Right renal pelvis (tissue), 4 donors: Measurements from ENCODE around the gene KRTAP10-10. TPM values are rescaled to one million over a fixed set of nuclear protein-coding genes. Genes with fewer than 3 reads are reported as not detected.
"Not testable (repeated sequence)": the region's sequence is repeated elsewhere in the genome, so short reads cannot be mapped to it uniquely, and the experiment has no call there.

Experiments
- DNase-seq, 4 donors: peaks; one replicate each; pipeline ENCODE4 v3.0.0-alpha.2; 2013; ENCODE audit warnings: low read depth in 4 of 4, low spot score in 3 of 4, missing footprints in 1 of 4
- polyA plus RNA-seq, 4 donors: library from polyadenylated mRNA; unstranded; fragments of 120-200 nt; gene quantifications; one replicate each; pipeline ENCODE4 v1.2.1, GENCODE V29; 2013; ENCODE audit not compliant: insufficient read length in 4 of 4

KRTAP10-10 gene
- polyA plus RNA-seq = not detected

- DNase-seq = no peak
Observed at GRCh38 chr21:44637018-44637850, at the start of gene KRTAP10-10. Gene KRTAP10-10, plus strand, starts transcription at chr21:44637356. Its CDS starts 62 bp downstream, at chr21:44637418.

GRCh38 chr21:44589094-44589493 lies 48.1 kb upstream of the KRTAP10-10 start:
- DNase-seq = no peak

GRCh38 chr21:44589586-44590305 lies 47.4 kb upstream of the KRTAP10-10 start:
- no peak for DNase-seq

GRCh38 chr21:44590311-44590721 lies 46.8 kb upstream of the KRTAP10-10 start:
- DNase-seq = no peak

- not testable (repeated sequence) for DNase-seq
Observed at GRCh38 chr21:44590897-44591800, 46.0 kb upstream of the KRTAP10-10 start.

- not testable (repeated sequence) for DNase-seq
Observed at GRCh38 chr21:44591801-44592130, 45.4 kb upstream of the KRTAP10-10 start.

GRCh38 chr21:44592446-44593311 lies 44.5 kb upstream of the KRTAP10-10 start, which contains the start of gene KRTAP10-6:
Gene KRTAP10-6, minus strand, starts transcription at chr21:44592505. Its CDS starts 21 bp downstream, at chr21:44592484.
- no peak for DNase-seq

GRCh38 chr21:44593598-44594405 lies 43.4 kb upstream of the KRTAP10-10 start:
- DNase-seq = no peak

GRCh38 chr21:44594406-44594916 lies 42.7 kb upstream of the KRTAP10-10 start:
- no peak for DNase-seq

GRCh38 chr21:44595524-44595923 lies 41.6 kb upstream of the KRTAP10-10 start:
- DNase-seq = no peak

GRCh38 chr21:44596068-44596725 lies 41.0 kb upstream of the KRTAP10-10 start:
- no peak for DNase-seq

GRCh38 chr21:44598061-44598460 lies 39.1 kb upstream of the KRTAP10-10 start:
- DNase-seq = no peak

GRCh38 chr21:44599264-44600029 lies 37.7 kb upstream of the KRTAP10-10 start:
- DNase-seq = no peak

- not testable (repeated sequence) for DNase-seq
Observed at GRCh38 chr21:44600118-44600978, 36.8 kb upstream of the KRTAP10-10 start, which contains the start of gene KRTAP10-7. Gene KRTAP10-7, plus strand, starts transcription at chr21:44600597. Its CDS starts 25 bp downstream, at chr21:44600622.

- DNase-seq = not testable (repeated sequence)
Observed at GRCh38 chr21:44601091-44601490, 36.1 kb upstream of the KRTAP10-10 start.
